ENCODE results near the gene SCAMP3. TPM values are rescaled to one million over a fixed set of nuclear protein-coding genes. Genes with fewer than 3 reads are reported as not detected.

Gene SCAMP3
- total and polyA plus RNA-seq, 10 of the 15 experiments (the other 5 are each of a cell fraction or from before 2014, with no cell fraction given), result 17.2 to 133 (median 87.3) TPM

DNA sequence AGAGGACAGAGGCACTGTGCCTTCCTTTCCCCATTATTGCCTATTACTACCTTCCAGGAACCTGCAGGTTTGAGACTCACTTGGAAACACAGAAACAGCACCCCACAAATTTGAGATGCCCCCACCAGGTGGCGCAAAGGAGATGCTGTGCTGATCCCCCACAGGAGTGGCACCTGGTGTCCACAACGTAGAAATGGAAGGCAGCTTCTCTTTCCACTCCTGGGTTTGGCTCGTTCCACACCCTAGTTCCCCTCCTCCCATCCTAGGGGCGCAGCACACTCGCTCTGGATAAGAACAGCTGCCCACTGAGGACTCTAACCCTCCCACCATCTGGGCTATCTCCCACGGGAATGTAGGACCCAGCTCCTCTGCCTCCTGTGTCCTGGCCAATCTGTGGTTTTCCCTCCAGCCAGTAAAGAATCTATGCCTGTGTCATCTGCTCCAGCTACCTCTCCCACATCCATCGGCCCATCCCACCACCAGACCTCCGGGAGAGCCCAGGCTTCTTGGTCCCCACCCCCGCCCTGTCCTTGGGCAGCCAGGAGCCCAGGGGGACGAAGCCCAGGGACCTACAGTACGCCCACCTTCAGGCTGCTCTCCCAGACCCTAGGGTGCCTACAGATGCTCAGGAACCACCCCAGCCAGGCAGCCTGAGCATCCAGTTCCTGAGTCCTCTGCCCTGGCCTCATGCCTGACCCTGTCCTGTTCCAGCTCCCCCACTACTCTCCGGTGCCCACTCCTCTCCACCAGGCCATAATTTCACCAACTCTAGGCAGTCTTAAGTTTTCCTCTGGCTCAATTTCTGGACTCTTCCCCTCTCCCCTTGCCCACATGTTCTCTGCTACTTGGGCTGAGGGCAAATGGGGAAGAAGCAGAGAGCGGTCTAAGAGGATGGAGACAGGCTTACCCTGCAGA, 55.0 kb downstream of the SCAMP3 start (continued):
- TF ChIP-seq, protein P1, sequence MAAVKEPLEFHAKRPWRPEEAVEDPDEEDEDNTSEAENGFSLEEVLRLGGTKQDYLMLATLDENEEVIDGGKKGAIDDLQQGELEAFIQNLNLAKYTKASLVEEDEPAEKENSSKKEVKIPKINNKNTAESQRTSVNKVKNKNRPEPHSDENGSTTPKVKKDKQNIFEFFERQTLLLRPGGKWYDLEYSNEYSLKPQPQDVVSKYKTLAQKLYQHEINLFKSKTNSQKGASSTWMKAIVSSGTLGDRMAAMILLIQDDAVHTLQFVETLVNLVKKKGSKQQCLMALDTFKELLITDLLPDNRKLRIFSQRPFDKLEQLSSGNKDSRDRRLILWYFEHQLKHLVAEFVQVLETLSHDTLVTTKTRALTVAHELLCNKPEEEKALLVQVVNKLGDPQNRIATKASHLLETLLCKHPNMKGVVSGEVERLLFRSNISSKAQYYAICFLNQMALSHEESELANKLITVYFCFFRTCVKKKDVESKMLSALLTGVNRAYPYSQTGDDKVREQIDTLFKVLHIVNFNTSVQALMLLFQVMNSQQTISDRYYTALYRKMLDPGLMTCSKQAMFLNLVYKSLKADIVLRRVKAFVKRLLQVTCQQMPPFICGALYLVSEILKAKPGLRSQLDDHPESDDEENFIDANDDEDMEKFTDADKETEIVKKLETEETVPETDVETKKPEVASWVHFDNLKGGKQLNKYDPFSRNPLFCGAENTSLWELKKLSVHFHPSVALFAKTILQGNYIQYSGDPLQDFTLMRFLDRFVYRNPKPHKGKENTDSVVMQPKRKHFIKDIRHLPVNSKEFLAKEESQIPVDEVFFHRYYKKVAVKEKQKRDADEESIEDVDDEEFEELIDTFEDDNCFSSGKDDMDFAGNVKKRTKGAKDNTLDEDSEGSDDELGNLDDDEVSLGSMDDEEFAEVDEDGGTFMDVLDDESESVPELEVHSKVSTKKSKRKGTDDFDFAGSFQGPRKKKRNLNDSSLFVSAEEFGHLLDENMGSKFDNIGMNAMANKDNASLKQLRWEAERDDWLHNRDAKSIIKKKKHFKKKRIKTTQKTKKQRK (IDR thresholded peaks at IDR 0.05; ENCODE audit: low read depth, low read length), result no peak

Other genes starting within 250 kb of the SCAMP3 start
Only the 7 nearest of the 18 such genes appear.
- gene THBS3, start 54.5 kb downstream of the SCAMP3 start, total RNA-seq (2014; rRNA removed), result 2.8 and 3.2 TPM in 2 replicates
- gene THBS3, start 54.5 kb downstream of the SCAMP3 start, total RNA-seq (2014; rRNA removed; fragmentation: Illumina TruSeq; extraction: Trizol), result 1.3 and 1.9 TPM in 2 replicates
- gene THBS3, start 54.5 kb downstream of the SCAMP3 start, total RNA-seq (2021), result 3.2 and 3.8 TPM in 2 replicates
- gene THBS3, start 54.5 kb downstream of the SCAMP3 start, polyA plus RNA-seq (2011; rRNA removed), result 1.8 and 2.3 TPM in 2 replicates
- gene THBS3, start 54.5 kb downstream of the SCAMP3 start, polyA plus RNA-seq (2014; fragmentation: Illumina TruSeq; extraction: Trizol), result 1.8 and 2.0 TPM in 2 replicates
- gene THBS3, start 54.5 kb downstream of the SCAMP3 start, polyA plus RNA-seq (2014; fragmentation: Nextera tagmentation; extraction: Ambion mirVana), result 1 to 10 TPM in 1 of 2 experiments, under 1 TPM in 1; 0.66 to 1.2 TPM
- gene THBS3, start 54.5 kb downstream of the SCAMP3 start, polyA plus RNA-seq (2014; rRNA removed), result 3.1 and 3.6 TPM in 2 replicates
- 1 to 10 TPM in 1 of 2 experiments, under 1 TPM in 1; 0.88 to 2.0 TPM for gene THBS3, start 54.5 kb downstream of the SCAMP3 start, polyA plus RNA-seq (2016; fragmentation: Nextera tagmentation; extraction: Ambion mirVana)
- 82.7 and 92.0 TPM in 2 replicates for gene MTX1, start 53.7 kb downstream of the SCAMP3 start, total RNA-seq (2014; rRNA removed)
- 34.3 and 36.3 TPM in 2 replicates for gene MTX1, start 53.7 kb downstream of the SCAMP3 start, total RNA-seq (2014; rRNA removed; fragmentation: Illumina TruSeq; extraction: Trizol)
- 42.9 and 47.4 TPM in 2 replicates for gene MTX1, start 53.7 kb downstream of the SCAMP3 start, total RNA-seq (2021)
- 23.1 and 50.9 TPM in 2 replicates for gene MTX1, start 53.7 kb downstream of the SCAMP3 start, polyA plus RNA-seq (2011; rRNA removed)
- gene MTX1, start 53.7 kb downstream of the SCAMP3 start, polyA plus RNA-seq (2014; fragmentation: Illumina TruSeq; extraction: Trizol), result 17.6 and 43.8 TPM in 2 replicates
- gene MTX1, start 53.7 kb downstream of the SCAMP3 start, polyA plus RNA-seq (2014; fragmentation: Nextera tagmentation; extraction: Ambion mirVana), result 10 to 100 TPM; 15.8 to 25.5 TPM
- gene MTX1, start 53.7 kb downstream of the SCAMP3 start, polyA plus RNA-seq (2014; rRNA removed), result 66.8 and 78.1 TPM in 2 replicates
- gene MTX1, start 53.7 kb downstream of the SCAMP3 start, polyA plus RNA-seq (2016; fragmentation: Nextera tagmentation; extraction: Ambion mirVana), result 10 to 100 TPM; 72.7 to 74.5 TPM
- gene ENTREP3, start 6.9 kb downstream of the SCAMP3 start, total RNA-seq (2014; rRNA removed), result 5.0 TPM in 2 replicates
- 1.6 and 1.7 TPM in 2 replicates for gene ENTREP3, start 6.9 kb downstream of the SCAMP3 start, total RNA-seq (2014; rRNA removed; fragmentation: Illumina TruSeq; extraction: Trizol)
- 29.5 and 31.8 TPM in 2 replicates for gene ENTREP3, start 6.9 kb downstream of the SCAMP3 start, total RNA-seq (2021)
- gene ENTREP3, start 6.9 kb downstream of the SCAMP3 start, polyA plus RNA-seq (2011; rRNA removed), result 2.5 and 3.9 TPM in 2 replicates
- gene ENTREP3, start 6.9 kb downstream of the SCAMP3 start, polyA plus RNA-seq (2014; fragmentation: Illumina TruSeq; extraction: Trizol), result 3.2 and 6.4 TPM in 2 replicates
- 1 to 10 TPM; 2.5 to 3.8 TPM for gene ENTREP3, start 6.9 kb downstream of the SCAMP3 start, polyA plus RNA-seq (2014; fragmentation: Nextera tagmentation; extraction: Ambion mirVana)
- 13.8 and 19.7 TPM in 2 replicates for gene ENTREP3, start 6.9 kb downstream of the SCAMP3 start, polyA plus RNA-seq (2014; rRNA removed)
- gene ENTREP3, start 6.9 kb downstream of the SCAMP3 start, polyA plus RNA-seq (2016; fragmentation: Nextera tagmentation; extraction: Ambion mirVana), result 1 to 10 TPM; 2.8 to 3.7 TPM
- 42.3 and 45.9 TPM in 2 replicates for gene CLK2, start 11.1 kb upstream of the SCAMP3 start, total RNA-seq (2014; rRNA removed)
- gene CLK2, start 11.1 kb upstream of the SCAMP3 start, total RNA-seq (2014; rRNA removed; fragmentation: Illumina TruSeq; extraction: Trizol), result 27.2 and 29.3 TPM in 2 replicates
- 62.3 and 63.1 TPM in 2 replicates for gene CLK2, start 11.1 kb upstream of the SCAMP3 start, total RNA-seq (2021)
- gene CLK2, start 11.1 kb upstream of the SCAMP3 start, polyA plus RNA-seq (2011; rRNA removed), result 50.2 and 76.9 TPM in 2 replicates
- gene CLK2, start 11.1 kb upstream of the SCAMP3 start, polyA plus RNA-seq (2014; fragmentation: Illumina TruSeq; extraction: Trizol), result 54.9 and 55.6 TPM in 2 replicates
- gene CLK2, start 11.1 kb upstream of the SCAMP3 start, polyA plus RNA-seq (2014; fragmentation: Nextera tagmentation; extraction: Ambion mirVana), result 10 to 100 TPM; 11.1 to 17.8 TPM
- 81.9 and 83.7 TPM in 2 replicates for gene CLK2, start 11.1 kb upstream of the SCAMP3 start, polyA plus RNA-seq (2014; rRNA removed)
- gene CLK2, start 11.1 kb upstream of the SCAMP3 start, polyA plus RNA-seq (2016; fragmentation: Nextera tagmentation; extraction: Ambion mirVana), result 10 to 100 TPM; 23.4 to 27.5 TPM
- gene HCN3, start 15.1 kb upstream of the SCAMP3 start, total RNA-seq (2014; rRNA removed), result 1.6 and 2.5 TPM in 2 replicates
- gene HCN3, start 15.1 kb upstream of the SCAMP3 start, total RNA-seq (2014; rRNA removed; fragmentation: Illumina TruSeq; extraction: Trizol), result 1.2 and 1.7 TPM in 2 replicates
- 2.5 and 2.8 TPM in 2 replicates for gene HCN3, start 15.1 kb upstream of the SCAMP3 start, total RNA-seq (2021)
- gene HCN3, start 15.1 kb upstream of the SCAMP3 start, polyA plus RNA-seq (2011; rRNA removed), result 1.6 and 2.5 TPM in 2 replicates
- 1.9 and 3.1 TPM in 2 replicates for gene HCN3, start 15.1 kb upstream of the SCAMP3 start, polyA plus RNA-seq (2014; fragmentation: Illumina TruSeq; extraction: Trizol)
- gene HCN3, start 15.1 kb upstream of the SCAMP3 start, polyA plus RNA-seq (2014; fragmentation: Nextera tagmentation; extraction: Ambion mirVana), result under 1 TPM; 0.08 to 0.31 TPM
- gene HCN3, start 15.1 kb upstream of the SCAMP3 start, polyA plus RNA-seq (2014; rRNA removed), result 3.7 and 4.1 TPM in 2 replicates
- gene HCN3, start 15.1 kb upstream of the SCAMP3 start, polyA plus RNA-seq (2016; fragmentation: Nextera tagmentation; extraction: Ambion mirVana), result 1 to 10 TPM; 1.7 to 1.8 TPM
- not detected in 2 replicates for gene PKLR, start 39.1 kb upstream of the SCAMP3 start, total RNA-seq (2014; rRNA removed)
- gene PKLR, start 39.1 kb upstream of the SCAMP3 start, total RNA-seq (2014; rRNA removed; fragmentation: Illumina TruSeq; extraction: Trizol), result not detected in 2 replicates
- 0.08 and 0.13 TPM in 2 replicates for gene PKLR, start 39.1 kb upstream of the SCAMP3 start, total RNA-seq (2021)
- not detected in 2 replicates for gene PKLR, start 39.1 kb upstream of the SCAMP3 start, polyA plus RNA-seq (2011; rRNA removed)
- 0.04 and 0.08 TPM in 2 replicates for gene PKLR, start 39.1 kb upstream of the SCAMP3 start, polyA plus RNA-seq (2014; fragmentation: Illumina TruSeq; extraction: Trizol)
- under 1 TPM in 1 of 2 experiments, not detected in 1; 0.15 TPM for gene PKLR, start 39.1 kb upstream of the SCAMP3 start, polyA plus RNA-seq (2014; fragmentation: Nextera tagmentation; extraction: Ambion mirVana)
- not detected in 2 replicates for gene PKLR, start 39.1 kb upstream of the SCAMP3 start, polyA plus RNA-seq (2014; rRNA removed)
- not detected for gene PKLR, start 39.1 kb upstream of the SCAMP3 start, polyA plus RNA-seq (2016; fragmentation: Nextera tagmentation; extraction: Ambion mirVana)
- 432 and 495 TPM in 2 replicates for gene FDPS, start 46.5 kb upstream of the SCAMP3 start, total RNA-seq (2014; rRNA removed)
- 446 and 482 TPM in 2 replicates for gene FDPS, start 46.5 kb upstream of the SCAMP3 start, total RNA-seq (2014; rRNA removed; fragmentation: Illumina TruSeq; extraction: Trizol)
- gene FDPS, start 46.5 kb upstream of the SCAMP3 start, total RNA-seq (2021), result 507 and 547 TPM in 2 replicates
- 608 and 753 TPM in 2 replicates for gene FDPS, start 46.5 kb upstream of the SCAMP3 start, polyA plus RNA-seq (2011; rRNA removed)
- gene FDPS, start 46.5 kb upstream of the SCAMP3 start, polyA plus RNA-seq (2014; fragmentation: Illumina TruSeq; extraction: Trizol), result 467 and 549 TPM in 2 replicates
- 1,000 to 10,000 TPM; 1,058 to 1,156 TPM for gene FDPS, start 46.5 kb upstream of the SCAMP3 start, polyA plus RNA-seq (2014; fragmentation: Nextera tagmentation; extraction: Ambion mirVana)
- 532 and 553 TPM in 2 replicates for gene FDPS, start 46.5 kb upstream of the SCAMP3 start, polyA plus RNA-seq (2014; rRNA removed)
- 100 to 1,000 TPM; 405 to 437 TPM for gene FDPS, start 46.5 kb upstream of the SCAMP3 start, polyA plus RNA-seq (2016; fragmentation: Nextera tagmentation; extraction: Ambion mirVana)

Measured in GM12878 (cell line).